ENCODE measurements around the gene FUT4. TPM values are rescaled to one million over a fixed set of nuclear protein-coding genes. Genes with fewer than 3 reads are reported as not detected.

FUT4 gene
- total RNA-seq, 1 donor from 2014 or later = 4.1 TPM

- no peaks in the 10 kb centered on the region for H3K27me3 Mint-ChIP-seq
- no peak overlapping the region for H3K27ac Mint-ChIP-seq
- TF ChIP-seq, protein P1, sequence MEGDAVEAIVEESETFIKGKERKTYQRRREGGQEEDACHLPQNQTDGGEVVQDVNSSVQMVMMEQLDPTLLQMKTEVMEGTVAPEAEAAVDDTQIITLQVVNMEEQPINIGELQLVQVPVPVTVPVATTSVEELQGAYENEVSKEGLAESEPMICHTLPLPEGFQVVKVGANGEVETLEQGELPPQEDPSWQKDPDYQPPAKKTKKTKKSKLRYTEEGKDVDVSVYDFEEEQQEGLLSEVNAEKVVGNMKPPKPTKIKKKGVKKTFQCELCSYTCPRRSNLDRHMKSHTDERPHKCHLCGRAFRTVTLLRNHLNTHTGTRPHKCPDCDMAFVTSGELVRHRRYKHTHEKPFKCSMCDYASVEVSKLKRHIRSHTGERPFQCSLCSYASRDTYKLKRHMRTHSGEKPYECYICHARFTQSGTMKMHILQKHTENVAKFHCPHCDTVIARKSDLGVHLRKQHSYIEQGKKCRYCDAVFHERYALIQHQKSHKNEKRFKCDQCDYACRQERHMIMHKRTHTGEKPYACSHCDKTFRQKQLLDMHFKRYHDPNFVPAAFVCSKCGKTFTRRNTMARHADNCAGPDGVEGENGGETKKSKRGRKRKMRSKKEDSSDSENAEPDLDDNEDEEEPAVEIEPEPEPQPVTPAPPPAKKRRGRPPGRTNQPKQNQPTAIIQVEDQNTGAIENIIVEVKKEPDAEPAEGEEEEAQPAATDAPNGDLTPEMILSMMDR (IDR thresholded peaks at IDR 0.05) = no peak
- no peaks in the 10 kb centered on the region for H3K4me1 Mint-ChIP-seq
- intact Hi-C loops (cut with micrococcal nuclease) = no loop called here
- ATAC-seq (ENCODE audit: low read depth) (no peak), DNase-seq (no peak)
- H3K4me3 Mint-ChIP-seq = no peak overlapping the region
- H3K36me3 Mint-ChIP-seq (ENCODE audit: low read depth) = no peaks in the 10 kb centered on the region
- H3K9me3 Mint-ChIP-seq = no peaks in the 10 kb centered on the region
- CTCF ChIA-PET = interaction anchor here (1.1 kb wide), 1 partner anchor 40 kb away, joined by 3 read pairs; no protein-coding TSS in a partner anchor
- POLR2A ChIA-PET = no interaction called here
These were observed 15.2 kb downstream of the FUT4 start for GRCh38 chr11:94558932-94559331.

GRCh38 chr11:94559361-94559760, 15.6 kb downstream of the FUT4 start:
- DNase-seq = no peak
- no peaks in the 10 kb centered on the region for H3K9me3 Mint-ChIP-seq
- intact Hi-C loops (cut with micrococcal nuclease) = no loop called here
- H3K27me3 Mint-ChIP-seq = no peaks in the 10 kb centered on the region
- no peaks in the 10 kb centered on the region for H3K4me1 Mint-ChIP-seq
- no peak for ATAC-seq (ENCODE audit: low read depth)
- no peak overlapping the region for H3K4me3 Mint-ChIP-seq
- H3K36me3 Mint-ChIP-seq (ENCODE audit: low read depth) = no peaks in the 10 kb centered on the region
- H3K27ac Mint-ChIP-seq = no peak overlapping the region
- CTCF ChIA-PET = interaction anchor here (1.1 kb wide), 1 partner anchor 40 kb away, joined by 3 read pairs; no protein-coding TSS in a partner anchor
- POLR2A ChIA-PET = no interaction called here
- TF ChIP-seq, protein P1 (IDR thresholded peaks at IDR 0.05) = no peak

GRCh38 chr11:94560834-94561233, 17.1 kb downstream of the FUT4 start:
- H3K4me1 Mint-ChIP-seq = no peaks in the 10 kb centered on the region
- no peak overlapping the region for H3K27ac Mint-ChIP-seq
- intact Hi-C loops (cut with micrococcal nuclease) = no loop called here
- no peaks in the 10 kb centered on the region for H3K27me3 Mint-ChIP-seq
- TF ChIP-seq, protein P1 (IDR thresholded peaks at IDR 0.05) = no peak
- DNase-seq = no peak
- no peak for ATAC-seq (ENCODE audit: low read depth)
- POLR2A ChIA-PET = no interaction called here
- CTCF ChIA-PET = no interaction called here
- H3K36me3 Mint-ChIP-seq (ENCODE audit: low read depth) = no peaks in the 10 kb centered on the region
- H3K9me3 Mint-ChIP-seq = no peaks in the 10 kb centered on the region
- no peak overlapping the region for H3K4me3 Mint-ChIP-seq

DNA sequence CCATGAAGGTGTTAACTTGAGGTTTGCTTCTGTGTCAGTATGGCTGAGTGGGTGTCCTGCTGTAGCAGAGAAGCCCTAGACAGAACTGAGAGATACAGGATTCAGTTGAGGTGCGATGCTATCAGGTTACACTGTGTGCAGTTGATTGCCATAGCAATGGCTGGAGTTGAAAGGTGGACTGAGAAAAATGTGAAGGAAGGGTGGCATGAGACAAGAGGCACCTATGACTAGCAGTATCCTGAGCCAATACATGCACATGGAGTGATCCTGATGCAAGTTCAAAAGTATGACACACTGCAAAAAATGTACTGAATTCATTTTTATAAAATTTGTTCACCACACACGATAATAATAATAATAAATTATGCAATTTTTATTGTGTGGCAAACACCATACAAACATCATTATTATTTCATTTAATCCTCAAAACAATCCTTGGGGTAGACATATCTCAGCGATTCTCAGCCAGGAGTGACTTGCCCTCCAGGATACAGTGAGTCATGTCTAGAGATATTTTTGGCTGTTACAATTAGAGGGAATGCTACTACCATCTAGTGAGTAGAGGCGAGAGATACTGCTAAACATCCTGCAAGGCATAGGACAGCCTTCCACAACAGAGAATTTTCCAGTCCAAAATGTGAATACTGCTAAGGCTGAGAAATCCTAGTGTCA, 19.6 kb downstream of the FUT4 start:
- H3K27ac Mint-ChIP-seq = no peak overlapping the region
- ChIA-PET CTCF (no interaction called here), POLR2A (no interaction called here)
- no peaks in the 10 kb centered on the region for H3K4me1 Mint-ChIP-seq
- no peak for DNase-seq
- intact Hi-C loops (cut with micrococcal nuclease) = no loop called here
- no peak for ATAC-seq (ENCODE audit: low read depth)
- TF ChIP-seq, protein P1 (IDR thresholded peaks at IDR 0.05) = no peak
- no peaks in the 10 kb centered on the region for H3K9me3 Mint-ChIP-seq
- no peaks in the 10 kb centered on the region for H3K27me3 Mint-ChIP-seq
- no peaks in the 10 kb centered on the region for H3K36me3 Mint-ChIP-seq (ENCODE audit: low read depth)
- H3K4me3 Mint-ChIP-seq = no peak overlapping the region

GRCh38 chr11:94563848-94564467, 20.2 kb downstream of the FUT4 start:
- CTCF ChIA-PET = no interaction called here
- Mint-ChIP-seq H3K27me3 (no peaks in the 10 kb centered on the region), H3K9me3 (no peaks in the 10 kb centered on the region), H3K36me3 (ENCODE audit: low read depth) (no peaks in the 10 kb centered on the region), H3K4me1 (no peaks in the 10 kb centered on the region), H3K27ac (no peak overlapping the region), H3K4me3 (no peak overlapping the region)
- intact Hi-C loops (cut with micrococcal nuclease) = no loop called here
- TF ChIP-seq, protein P1 (IDR thresholded peaks at IDR 0.05) = no peak
- no peak for ATAC-seq (ENCODE audit: low read depth)
- DNase-seq = no peak
- POLR2A ChIA-PET = no interaction called here
